ENCODE measurements around the gene STXBP5.

The STXBP5 gene

GRCh38 chr6:147322299-147323162 lies 118.3 kb downstream of the STXBP5 start:
- no peaks in the 10 kb centered on the region for H3K9me3 Mint-ChIP-seq
- H3K36me3 Mint-ChIP-seq (ENCODE audit: insufficient read depth): peaks cover 33% of the 10 kb centered on the region
- peak overlapping the region; percentile 4 to 63 for H3K4me3 Mint-ChIP-seq
- H3K27ac Mint-ChIP-seq: peak overlapping the region; percentile 23 to 88
- ATAC-seq (replicated peaks) (peak; percentile 91), DNase-seq (peak; percentile 4 to 8 (median 6))
- no peaks in the 10 kb centered on the region for H3K27me3 Mint-ChIP-seq
- H3K4me1 Mint-ChIP-seq (ENCODE audit: low read depth in 2 of 2): peaks cover 11 to 13% of the 10 kb centered on the region in 2 donors

DNA sequence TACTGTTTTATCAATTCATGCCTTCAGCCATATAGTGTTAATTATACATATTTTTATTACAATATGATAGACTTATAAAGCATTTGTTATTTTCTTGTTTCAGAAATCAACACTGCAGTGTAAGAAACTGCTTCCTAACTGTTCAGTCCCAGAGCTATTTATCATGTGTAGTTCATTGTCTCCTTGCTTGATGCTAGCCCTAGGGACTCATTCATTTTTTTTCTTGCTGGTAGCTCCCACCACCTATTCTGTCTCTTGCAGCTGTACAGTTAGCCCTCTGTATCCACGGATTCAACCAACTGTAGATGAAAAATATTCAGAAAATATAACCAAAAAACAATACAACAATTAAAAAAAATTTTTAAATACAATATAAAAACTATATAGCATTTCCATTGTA lies 121.3 kb downstream of the STXBP5 start:
- H3K4me3 Mint-ChIP-seq: no peak overlapping the region
- ATAC-seq (replicated peaks) (no peak), DNase-seq (no peak)
- H3K9me3 Mint-ChIP-seq: no peaks in the 10 kb centered on the region
- no peaks in the 10 kb centered on the region for H3K27me3 Mint-ChIP-seq
- no peak overlapping the region for H3K27ac Mint-ChIP-seq
- H3K36me3 Mint-ChIP-seq (ENCODE audit: insufficient read depth): peaks cover 31% of the 10 kb centered on the region
- H3K4me1 Mint-ChIP-seq (ENCODE audit: low read depth in 2 of 2): peaks cover 11 to 13% of the 10 kb centered on the region in 2 donors

DNA sequence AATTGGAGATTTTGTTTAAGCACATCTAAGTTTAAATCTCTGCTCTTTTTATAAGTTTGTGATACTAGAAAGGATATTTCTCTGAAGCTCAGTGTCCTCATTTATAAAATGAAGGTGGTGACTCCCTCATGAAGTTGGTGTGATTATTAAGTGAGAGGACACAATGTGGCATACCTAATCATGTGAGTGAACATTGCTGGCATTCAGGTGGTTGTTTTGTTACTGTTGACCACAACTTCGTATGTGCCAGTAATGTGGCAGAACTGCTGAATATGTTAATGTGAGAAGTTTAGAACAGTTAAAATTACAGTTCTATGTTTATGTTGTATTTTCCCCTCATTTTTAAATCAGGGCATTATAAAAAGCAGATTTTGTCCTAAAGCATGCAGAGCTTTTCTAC lies 127.2 kb downstream of the STXBP5 start:
- no peak for DNase-seq
- ATAC-seq (replicated peaks): no peak
- H3K27ac Mint-ChIP-seq: peak overlapping the region in 1 of 2 donors; percentile 59
- no peaks in the 10 kb centered on the region for H3K9me3 Mint-ChIP-seq
- H3K27me3 Mint-ChIP-seq: no peaks in the 10 kb centered on the region
- H3K4me1 Mint-ChIP-seq (ENCODE audit: low read depth in 2 of 2): peaks cover 0 to 4% of the 10 kb centered on the region in 2 donors
- H3K4me3 Mint-ChIP-seq: no peak overlapping the region
- H3K36me3 Mint-ChIP-seq (ENCODE audit: insufficient read depth): peaks cover 21% of the 10 kb centered on the region

- Mint-ChIP-seq H3K9me3 (no peaks in the 10 kb centered on the region), H3K4me1 (ENCODE audit: low read depth in 2 of 2) (no peaks in the 10 kb centered on the region), H3K27ac (no peak overlapping the region), H3K4me3 (no peak overlapping the region), H3K27me3 (no peaks in the 10 kb centered on the region), H3K36me3 (ENCODE audit: insufficient read depth) (peaks cover 8% of the 10 kb centered on the region)
- ATAC-seq (replicated peaks): no peak
- no peak for DNase-seq
Observed at GRCh38 chr6:147337921-147338320, 133.7 kb downstream of the STXBP5 start.

DNA sequence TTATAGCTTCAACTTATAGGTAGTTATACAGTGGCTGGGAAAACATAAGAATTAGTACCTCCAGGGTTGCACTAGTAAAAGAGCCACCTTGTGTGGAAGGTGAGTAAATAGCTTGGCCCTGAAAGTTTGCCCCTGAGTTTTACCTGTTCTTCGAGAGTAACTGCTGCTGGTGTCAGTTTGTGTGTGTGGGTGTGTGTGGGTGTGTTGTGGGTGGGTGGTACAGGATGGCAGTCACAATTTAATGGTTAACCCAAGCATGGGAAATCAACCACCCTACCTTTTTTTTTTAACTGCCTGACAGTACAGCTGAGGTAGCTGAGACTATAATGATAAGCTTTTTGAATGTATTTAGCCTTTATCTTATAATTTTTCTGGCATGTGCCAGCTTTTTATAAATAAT lies 137.3 kb downstream of the STXBP5 start:
- DNase-seq (no peak), ATAC-seq (replicated peaks) (no peak)
- H3K27me3 Mint-ChIP-seq: no peaks in the 10 kb centered on the region
- H3K27ac Mint-ChIP-seq: no peak overlapping the region
- H3K4me1 Mint-ChIP-seq (ENCODE audit: low read depth in 2 of 2): no peaks in the 10 kb centered on the region
- H3K36me3 Mint-ChIP-seq (ENCODE audit: insufficient read depth): peaks cover 10% of the 10 kb centered on the region
- H3K9me3 Mint-ChIP-seq: no peaks in the 10 kb centered on the region
- H3K4me3 Mint-ChIP-seq: no peak overlapping the region

DNA sequence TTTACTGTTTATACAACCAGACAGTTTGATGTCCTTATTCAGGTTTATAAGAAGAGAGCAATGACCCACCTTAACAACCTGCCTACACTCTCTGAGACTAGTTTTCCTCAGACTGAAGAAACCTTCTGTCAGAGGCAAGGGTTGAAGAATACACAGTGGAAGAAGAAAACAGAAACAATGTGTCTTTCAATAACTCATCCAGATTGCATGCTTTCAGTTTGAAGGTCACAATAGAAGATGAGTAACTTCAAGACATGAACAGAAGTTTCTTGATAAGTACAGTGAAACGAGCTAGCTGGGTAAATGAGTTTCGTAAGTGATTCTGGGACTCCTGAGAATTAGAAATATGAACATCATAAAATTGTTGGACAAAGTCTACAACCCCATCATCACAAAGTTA lies 141.7 kb downstream of the STXBP5 start:
- Mint-ChIP-seq H3K36me3 (ENCODE audit: insufficient read depth) (peaks cover 5% of the 10 kb centered on the region), H3K27ac (no peak overlapping the region), H3K4me3 (no peak overlapping the region), H3K27me3 (no peaks in the 10 kb centered on the region), H3K9me3 (no peaks in the 10 kb centered on the region), H3K4me1 (ENCODE audit: low read depth in 2 of 2) (no peaks in the 10 kb centered on the region)
- no peak for DNase-seq
- ATAC-seq (replicated peaks): no peak

DNA sequence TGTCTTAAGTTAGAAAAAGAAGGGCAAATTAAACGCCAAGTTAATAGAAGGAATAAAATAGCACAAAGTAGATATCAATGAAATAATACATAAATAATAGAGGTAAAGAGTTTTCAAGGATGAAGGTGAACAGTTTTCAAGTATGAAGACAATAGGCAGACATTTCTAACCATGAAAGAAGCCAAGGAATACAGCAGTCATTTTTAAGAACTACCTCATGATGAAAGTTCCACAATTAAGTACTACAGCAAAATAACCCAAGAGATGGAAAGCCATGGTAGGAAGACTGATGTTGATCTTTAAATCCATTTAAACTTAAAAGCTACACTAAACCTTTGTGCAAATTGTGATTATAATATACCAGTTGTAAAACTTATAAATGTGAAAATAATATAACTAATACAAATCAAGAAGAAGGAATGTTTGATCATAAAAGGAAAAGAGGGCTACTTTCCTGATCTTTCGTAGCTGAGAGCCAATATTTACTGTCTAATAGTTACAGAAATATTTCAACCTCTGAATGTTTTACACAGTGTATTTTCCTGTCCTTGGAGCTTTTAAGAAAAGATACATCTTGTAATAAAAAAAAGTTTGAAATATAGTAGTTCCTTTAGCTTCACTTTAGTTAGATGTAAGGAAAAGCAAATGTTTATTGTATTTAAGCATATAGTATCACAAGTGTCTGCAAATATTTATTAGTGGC lies 143.1 kb downstream of the STXBP5 start:
- DNase-seq: no peak
- Mint-ChIP-seq H3K4me1 (ENCODE audit: low read depth in 2 of 2) (no peaks in the 10 kb centered on the region), H3K27ac (no peak overlapping the region)

DNA sequence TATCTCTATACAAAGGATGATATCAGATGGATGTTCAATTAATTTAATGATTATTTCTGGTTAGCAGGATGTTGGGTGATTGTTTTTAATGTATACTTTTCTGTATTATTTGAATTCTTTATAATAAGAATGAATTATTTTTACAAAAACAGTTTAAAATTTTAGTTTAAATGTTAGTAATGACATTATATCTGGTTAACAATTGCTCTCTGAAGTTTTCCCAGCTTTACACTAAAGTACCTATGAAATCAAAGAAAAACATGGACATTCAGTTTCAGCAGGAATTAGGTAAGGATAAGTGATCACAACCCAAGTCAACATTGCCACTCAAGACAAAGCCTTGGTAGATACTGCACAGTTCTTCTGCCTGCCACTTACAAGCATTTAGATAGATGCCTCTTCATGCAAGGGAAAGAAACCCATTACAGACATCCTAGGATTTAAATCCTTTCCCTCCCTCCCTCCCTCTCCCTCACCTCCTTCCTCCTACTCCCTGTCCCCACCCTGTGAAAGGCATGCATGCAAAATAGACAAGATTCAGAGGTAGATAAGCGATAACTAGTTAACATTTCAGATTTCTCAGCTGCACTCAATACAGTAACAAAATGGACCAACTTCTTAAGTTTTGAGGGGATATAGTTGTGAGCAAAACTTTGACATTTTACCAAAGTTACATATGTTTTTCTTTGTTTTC lies 143.8 kb downstream of the STXBP5 start:
- no peak overlapping the region for H3K27ac Mint-ChIP-seq
- no peak overlapping the region for H3K4me3 Mint-ChIP-seq
- peaks cover 5% of the 10 kb centered on the region for H3K36me3 Mint-ChIP-seq (ENCODE audit: insufficient read depth)
- H3K4me1 Mint-ChIP-seq (ENCODE audit: low read depth in 2 of 2): no peaks in the 10 kb centered on the region
- ATAC-seq (replicated peaks): no peak
- DNase-seq: no peak
- no peaks in the 10 kb centered on the region for H3K9me3 Mint-ChIP-seq
- no peaks in the 10 kb centered on the region for H3K27me3 Mint-ChIP-seq

More for the DNA sequence above, 143.1 kb downstream of the STXBP5 start:
- Mint-ChIP-seq H3K4me3 (no peak overlapping the region), H3K27me3 (no peaks in the 10 kb centered on the region), H3K9me3 (no peaks in the 10 kb centered on the region), H3K36me3 (ENCODE audit: insufficient read depth) (peaks cover 5% of the 10 kb centered on the region)
- no peak for ATAC-seq (replicated peaks)

DNA sequence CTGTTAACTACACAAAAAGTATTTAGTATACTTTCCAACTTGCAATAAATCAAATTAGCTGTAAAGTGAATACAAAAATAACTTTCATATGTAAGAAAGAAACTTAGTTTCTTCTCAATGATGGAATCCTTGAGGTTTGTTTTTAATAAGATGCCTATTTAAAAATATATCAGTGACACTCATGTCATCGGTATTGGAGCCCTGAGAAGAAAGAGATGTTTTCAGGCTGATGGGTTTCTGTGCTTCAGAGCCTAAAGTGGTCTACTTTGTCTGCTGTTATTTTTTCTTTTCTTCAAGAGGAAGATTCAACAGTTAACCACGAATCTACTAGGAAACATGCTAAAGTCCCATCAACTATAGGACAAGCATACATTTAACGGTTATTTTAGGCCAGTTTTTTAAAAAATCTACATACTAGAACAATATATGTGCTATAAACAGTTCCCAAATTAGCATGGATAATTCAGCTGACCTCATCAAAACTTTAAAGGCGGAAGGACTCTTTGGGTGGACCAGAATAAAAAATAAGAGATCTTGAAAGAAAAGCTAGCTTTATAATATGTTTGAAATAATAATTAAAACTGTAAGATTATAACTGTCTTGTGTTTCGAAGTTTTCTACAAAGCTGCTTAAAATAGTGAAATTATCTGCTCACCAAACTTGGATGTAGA lies 157.2 kb downstream of the STXBP5 start:
- ATAC-seq (replicated peaks) (no peak), DNase-seq (no peak)
- peaks cover 29% of the 10 kb centered on the region for H3K36me3 Mint-ChIP-seq (ENCODE audit: insufficient read depth)
- no peak overlapping the region for H3K27ac Mint-ChIP-seq
- H3K4me3 Mint-ChIP-seq: no peak overlapping the region
- no peaks in the 10 kb centered on the region for H3K27me3 Mint-ChIP-seq
- H3K9me3 Mint-ChIP-seq: no peaks in the 10 kb centered on the region
- H3K4me1 Mint-ChIP-seq (ENCODE audit: low read depth in 2 of 2): no peaks in the 10 kb centered on the region

- ATAC-seq (replicated peaks) (no peak), DNase-seq (no peak)
- H3K4me1 Mint-ChIP-seq (ENCODE audit: low read depth in 2 of 2): no peaks in the 10 kb centered on the region
- no peak overlapping the region for H3K27ac Mint-ChIP-seq
- no peaks in the 10 kb centered on the region for H3K27me3 Mint-ChIP-seq
- no peaks in the 10 kb centered on the region for H3K9me3 Mint-ChIP-seq
- no peak overlapping the region for H3K4me3 Mint-ChIP-seq
- peaks cover 13% of the 10 kb centered on the region for H3K36me3 Mint-ChIP-seq (ENCODE audit: insufficient read depth)
Observed at GRCh38 chr6:147366290-147366689, 162.1 kb downstream of the STXBP5 start.

- Mint-ChIP-seq H3K4me3 (no peak overlapping the region), H3K36me3 (ENCODE audit: insufficient read depth) (peaks cover 11% of the 10 kb centered on the region), H3K27me3 (no peaks in the 10 kb centered on the region), H3K9me3 (no peaks in the 10 kb centered on the region), H3K27ac (no peak overlapping the region), H3K4me1 (ENCODE audit: low read depth in 2 of 2) (no peaks in the 10 kb centered on the region)
- ATAC-seq (replicated peaks) (no peak), DNase-seq (no peak)
Observed at GRCh38 chr6:147371325-147371724, 167.1 kb downstream of the STXBP5 start.

GRCh38 chr6:147372806-147373205 lies 168.6 kb downstream of the STXBP5 start:
- H3K36me3 Mint-ChIP-seq (ENCODE audit: insufficient read depth): peaks cover 12% of the 10 kb centered on the region
- ATAC-seq (replicated peaks): no peak
- H3K27ac Mint-ChIP-seq: no peak overlapping the region
- no peak overlapping the region for H3K4me3 Mint-ChIP-seq
- DNase-seq: no peak
- H3K9me3 Mint-ChIP-seq: no peaks in the 10 kb centered on the region
- H3K27me3 Mint-ChIP-seq: no peaks in the 10 kb centered on the region
- no peaks in the 10 kb centered on the region for H3K4me1 Mint-ChIP-seq (ENCODE audit: low read depth in 2 of 2)

- no peaks in the 10 kb centered on the region for H3K4me1 Mint-ChIP-seq (ENCODE audit: low read depth in 2 of 2)
- no peak overlapping the region for H3K4me3 Mint-ChIP-seq
- H3K27me3 Mint-ChIP-seq: no peaks in the 10 kb centered on the region
- no peak overlapping the region for H3K27ac Mint-ChIP-seq
- ATAC-seq (replicated peaks) (no peak), DNase-seq (no peak)
- peaks cover 12% of the 10 kb centered on the region for H3K36me3 Mint-ChIP-seq (ENCODE audit: insufficient read depth)
- H3K9me3 Mint-ChIP-seq: no peaks in the 10 kb centered on the region
Observed at GRCh38 chr6:147378819-147379218, 174.6 kb downstream of the STXBP5 start.
